ELR (cell line): ENCODE measurements around the gene GNA12.
A peak's percentile ranks its signal among the peaks of the same experiment; 100 is the strongest.

Source experiments
- DNase-seq: peaks from one replicate; pipeline ENCODE4 v3.0.0-alpha.2; 2015; ENCODE audit warnings: low read depth

The GNA12 gene

GRCh38 chr7:2777898-2778535 lies 66.1 kb downstream of the GNA12 start:
- no peak for DNase-seq

- no peak for DNase-seq
These were observed 67.7 kb downstream of the GNA12 start for GRCh38 chr7:2776401-2776800.

DNA sequence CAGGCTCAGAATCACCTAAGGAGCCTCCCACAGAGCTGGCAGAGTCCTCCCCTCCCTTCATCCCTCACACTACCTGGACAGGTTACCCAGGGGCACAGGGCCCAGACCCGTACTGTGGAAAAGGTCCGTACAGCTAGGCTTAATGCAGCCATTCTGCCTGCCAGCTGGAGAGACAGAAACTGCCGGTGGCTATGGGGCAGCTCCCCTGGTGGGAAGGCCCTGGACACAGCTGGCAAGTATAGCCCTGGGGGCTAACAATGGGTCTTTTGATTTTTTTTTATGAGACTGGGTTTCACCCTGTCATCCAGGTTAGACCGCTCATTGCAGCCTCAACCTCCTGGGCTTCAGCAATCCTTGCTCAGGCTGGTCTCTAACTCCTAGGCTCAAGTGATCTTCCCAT lies 68.3 kb downstream of the GNA12 start:
- no peak for DNase-seq

- no peak for DNase-seq
These were observed 68.7 kb downstream of the GNA12 start for GRCh38 chr7:2775376-2775775.

GRCh38 chr7:2774935-2775334 lies 69.2 kb downstream of the GNA12 start:
- DNase-seq = no peak

DNA sequence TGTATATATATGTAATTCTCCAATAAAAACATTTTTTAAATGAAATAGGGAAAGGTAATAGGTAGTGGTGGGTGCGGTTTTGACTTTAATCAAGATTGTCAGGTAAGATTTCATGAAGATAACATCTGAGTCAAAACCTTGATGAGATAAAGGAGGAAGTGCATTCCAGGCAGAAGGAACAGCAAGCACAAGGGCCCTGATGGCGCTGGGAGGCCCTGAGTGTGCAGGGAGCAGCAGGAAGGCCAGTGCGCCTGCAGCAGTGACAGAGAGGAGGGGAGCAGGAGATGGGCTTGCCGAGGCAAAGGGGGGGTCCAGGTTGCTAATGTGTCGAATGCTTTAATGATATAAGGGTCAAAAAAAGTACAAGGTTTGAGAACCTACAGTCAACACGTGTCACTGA lies 69.8 kb downstream of the GNA12 start:
- DNase-seq = no peak

- DNase-seq = no peak
These were observed 70.5 kb downstream of the GNA12 start for GRCh38 chr7:2773608-2774007.

DNA sequence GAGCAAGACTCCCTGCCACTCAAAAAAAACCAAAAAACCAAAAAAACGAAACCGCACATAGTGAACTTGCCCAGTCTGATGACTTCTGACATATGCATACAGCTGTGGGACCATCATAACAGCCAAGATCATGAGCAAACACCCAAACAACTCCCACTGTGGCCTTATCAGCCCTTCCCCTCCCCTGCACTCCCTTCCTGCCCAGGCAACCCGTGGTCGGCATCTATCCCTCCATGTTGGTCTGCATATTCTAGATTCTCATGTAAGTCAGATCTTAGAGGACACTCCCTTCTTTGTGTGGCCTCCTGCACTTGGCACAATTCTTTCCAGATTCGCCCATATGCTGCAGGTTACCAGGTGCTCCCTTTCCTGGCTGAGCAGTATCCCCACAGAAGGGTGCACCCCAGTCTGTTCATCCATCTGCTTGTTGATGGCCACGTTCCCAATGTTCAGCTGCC lies 72.8 kb downstream of the GNA12 start:
- DNase-seq = no peak

- no peak for DNase-seq
These were observed 79.5 kb downstream of the GNA12 start for GRCh38 chr7:2764621-2765020.

GRCh38 chr7:2763597-2763996 lies 80.5 kb downstream of the GNA12 start:
- DNase-seq = no peak

- DNase-seq = no peak
These were observed 82.2 kb downstream of the GNA12 start for GRCh38 chr7:2761801-2762497.

DNA sequence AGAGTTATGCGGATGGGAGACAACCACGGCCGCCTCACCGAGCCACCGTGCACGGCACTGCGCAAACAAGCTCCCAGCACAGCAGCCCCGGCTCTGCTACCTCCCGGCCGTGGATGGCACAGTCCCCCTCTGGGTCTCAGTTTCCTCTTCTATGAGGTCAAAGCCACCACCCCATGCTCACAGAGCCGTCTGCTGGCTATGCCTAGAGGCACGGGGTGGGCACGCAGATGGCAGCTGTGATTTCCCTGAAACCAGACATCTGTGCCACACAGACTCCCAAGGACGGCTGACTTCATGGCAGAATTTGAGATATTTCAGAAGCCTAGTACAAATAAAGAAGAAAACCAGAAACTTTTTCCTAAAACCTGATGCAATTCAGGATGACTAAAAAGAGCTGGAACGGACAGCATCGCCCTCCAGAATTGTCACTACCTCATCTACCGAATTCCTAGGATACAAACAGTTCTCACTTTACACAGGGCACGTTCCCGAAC lies 82.9 kb downstream of the GNA12 start:
- DNase-seq = no peak

DNA sequence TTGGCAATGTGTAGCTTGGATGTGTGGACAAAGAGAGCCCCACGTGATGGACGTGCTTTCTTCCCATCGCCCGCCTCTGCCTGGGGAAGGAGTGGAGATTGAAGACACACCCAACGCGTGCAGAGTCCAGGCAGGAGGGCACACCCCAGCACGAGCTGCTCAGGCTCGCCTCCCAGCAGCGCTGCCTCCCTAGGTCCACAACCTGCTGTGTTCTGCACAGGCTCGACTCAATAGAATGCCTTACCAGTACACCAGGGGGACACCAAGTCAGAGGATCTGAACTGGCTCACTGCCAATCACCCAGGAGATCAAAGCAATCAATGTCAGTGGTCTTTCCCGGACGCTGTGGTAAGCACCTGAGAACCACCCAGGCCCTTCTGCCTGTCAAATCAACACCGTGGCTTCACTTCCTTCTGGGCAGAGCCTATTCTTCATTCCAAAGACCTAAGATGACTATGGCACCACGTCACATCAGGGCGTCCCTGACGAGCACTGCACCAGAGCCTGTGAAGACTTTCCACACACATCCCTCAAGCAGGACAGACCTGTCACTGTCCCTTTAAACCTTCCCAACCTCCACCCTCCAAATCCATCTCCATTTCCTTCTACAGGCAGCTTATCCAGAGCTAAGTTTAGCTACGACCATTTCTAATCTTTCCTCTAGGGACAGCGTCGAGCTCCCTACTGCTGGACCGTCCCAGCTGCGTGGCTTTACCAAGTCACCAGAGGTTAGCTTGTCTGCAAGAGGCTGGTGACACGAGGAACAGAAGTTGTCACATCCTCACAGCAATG lies 83.8 kb downstream of the GNA12 start:
- DNase-seq = peak; percentile 74

DNA sequence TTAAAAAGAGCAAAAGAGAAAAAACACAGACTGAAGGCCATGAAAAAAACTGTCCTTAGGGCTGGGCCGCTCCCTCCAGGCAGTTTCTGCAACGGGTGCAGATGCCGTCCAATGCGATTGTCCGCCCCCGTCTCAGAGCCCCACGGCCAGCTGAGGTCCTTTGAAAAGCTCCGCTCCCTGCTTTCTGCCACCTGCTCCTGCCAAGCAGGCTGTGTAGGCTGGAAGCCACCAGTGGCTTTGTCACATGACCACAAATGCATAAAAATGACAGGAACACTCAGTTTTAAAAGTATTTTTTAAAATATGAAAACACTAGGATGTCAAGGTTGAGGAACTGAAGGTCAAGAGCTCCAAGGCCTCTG lies 84.4 kb downstream of the GNA12 start:
- DNase-seq = no peak

DNA sequence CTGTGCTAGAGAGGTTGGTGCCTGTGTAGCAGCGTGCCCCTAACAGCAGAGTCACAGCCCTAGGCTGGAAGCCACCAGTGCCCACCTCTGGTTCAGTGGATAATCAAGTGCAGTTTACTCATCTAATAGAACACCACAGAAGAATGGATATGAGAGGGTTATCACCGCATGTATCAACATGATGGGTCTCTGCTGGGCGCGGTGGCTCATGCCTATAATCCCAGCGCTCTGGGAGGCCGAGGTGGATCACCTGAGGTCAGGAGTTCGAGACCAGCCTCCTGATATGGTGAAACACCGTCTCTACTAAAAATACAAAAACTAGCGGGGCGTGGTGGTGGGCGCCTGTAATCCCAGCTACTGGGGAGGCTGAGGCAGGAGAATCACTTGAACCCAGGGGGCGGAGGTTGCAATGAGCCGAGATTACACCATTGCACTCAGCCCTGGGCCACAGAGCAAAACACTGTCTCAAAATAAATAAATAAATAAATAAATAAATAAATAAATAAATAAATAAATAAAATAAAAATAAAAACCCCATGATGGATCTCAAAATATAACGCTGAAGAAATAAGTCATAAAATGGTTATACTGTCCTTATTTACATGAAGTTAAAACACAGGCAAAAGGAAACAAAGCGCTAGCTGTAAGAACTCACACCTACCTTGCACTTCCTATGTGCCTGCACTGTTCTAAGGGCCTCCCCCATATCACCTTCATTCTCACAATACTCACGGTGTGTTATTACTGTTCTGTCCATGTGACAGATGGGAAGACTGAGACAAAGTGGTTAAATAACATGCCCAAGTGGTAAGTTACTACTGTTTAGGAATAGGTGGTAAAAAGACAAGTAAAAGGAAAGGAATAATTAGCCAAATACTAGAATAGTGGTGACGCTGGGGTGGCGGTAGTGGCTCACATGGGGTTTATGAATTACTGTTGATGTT lies 85.2 kb downstream of the GNA12 start:
- DNase-seq = no peak

DNA sequence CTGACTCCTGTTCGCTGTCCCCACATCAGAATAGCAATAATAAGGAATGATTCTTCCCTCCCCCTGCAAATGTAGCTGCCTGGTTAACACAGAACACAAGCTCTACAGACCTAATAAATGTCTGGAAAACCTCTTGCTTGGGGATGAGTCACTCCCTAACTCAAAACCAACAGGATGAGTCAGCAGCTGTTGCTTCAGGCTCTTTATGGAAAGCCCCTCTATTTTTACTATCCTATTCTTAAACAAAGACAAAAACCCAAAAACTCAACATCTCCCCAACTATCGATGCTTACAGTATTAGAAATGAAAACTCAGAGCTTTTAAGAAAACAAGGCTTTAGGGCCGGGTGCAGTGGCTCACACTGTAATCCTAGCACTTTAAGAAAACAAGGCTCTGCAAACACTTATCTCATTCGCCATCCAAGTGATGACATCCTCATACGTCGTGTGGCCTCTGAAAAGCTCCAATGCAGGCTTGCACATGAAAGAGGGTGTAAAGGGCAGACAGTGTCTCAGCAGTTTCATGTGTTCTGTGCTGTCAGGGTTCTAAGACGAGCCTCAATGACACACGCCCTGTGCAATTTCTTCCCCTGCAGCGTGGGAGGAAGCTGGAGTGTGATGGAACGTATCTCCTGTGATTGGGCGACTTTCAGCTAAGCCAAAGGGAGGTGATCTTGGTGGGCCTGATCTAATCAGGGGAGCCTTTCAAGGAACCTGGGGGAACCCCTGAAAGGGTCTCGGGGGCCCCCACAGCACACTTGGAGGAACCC lies 86.0 kb downstream of the GNA12 start:
- peak; percentile 99 for DNase-seq

DNA sequence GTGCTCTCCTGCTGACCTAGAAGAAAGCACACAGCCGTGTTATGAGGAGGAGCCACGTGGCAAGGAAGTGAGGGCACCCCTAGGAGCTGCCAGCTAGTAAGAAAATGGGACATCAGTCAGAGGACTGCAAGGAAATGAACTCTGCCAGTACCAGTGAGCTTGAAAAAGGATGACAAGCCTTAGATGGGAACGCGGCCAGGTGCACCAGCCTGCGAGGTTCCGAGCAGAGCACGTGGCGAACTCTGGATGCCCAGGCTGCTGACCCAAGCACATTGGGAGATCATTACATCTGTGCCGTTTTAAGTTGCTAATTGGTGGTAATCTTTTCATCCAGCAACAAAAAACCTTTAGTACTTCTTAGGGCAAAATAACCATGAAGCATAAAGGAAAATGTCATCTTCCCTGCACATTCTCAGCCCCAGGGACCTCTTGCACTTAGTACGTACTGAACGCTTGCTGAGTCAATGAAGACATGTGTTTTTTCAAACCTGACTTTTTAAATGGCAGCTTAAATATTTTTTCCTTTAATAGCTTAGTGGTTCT lies 86.7 kb downstream of the GNA12 start:
- DNase-seq = peak; percentile 79

DNA sequence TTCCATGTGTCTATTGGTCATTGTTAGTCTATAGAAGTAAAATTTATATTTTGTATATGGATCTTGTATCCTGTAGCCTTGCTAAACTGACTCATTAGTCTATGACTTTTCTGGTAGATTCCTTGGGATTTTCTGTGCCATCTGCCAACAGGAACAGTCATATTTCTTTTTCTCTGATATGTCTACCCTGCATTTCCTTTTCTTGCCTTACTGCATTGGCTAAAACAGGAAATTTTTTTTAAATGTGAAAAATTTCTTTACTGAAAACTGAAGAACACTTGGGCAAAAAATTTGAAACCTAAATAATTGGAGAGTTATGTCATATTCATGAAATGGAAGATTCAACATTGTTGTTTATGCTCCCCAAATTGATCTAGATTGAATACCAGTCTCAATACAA lies 88.6 kb downstream of the GNA12 start:
- DNase-seq = no peak

DNA sequence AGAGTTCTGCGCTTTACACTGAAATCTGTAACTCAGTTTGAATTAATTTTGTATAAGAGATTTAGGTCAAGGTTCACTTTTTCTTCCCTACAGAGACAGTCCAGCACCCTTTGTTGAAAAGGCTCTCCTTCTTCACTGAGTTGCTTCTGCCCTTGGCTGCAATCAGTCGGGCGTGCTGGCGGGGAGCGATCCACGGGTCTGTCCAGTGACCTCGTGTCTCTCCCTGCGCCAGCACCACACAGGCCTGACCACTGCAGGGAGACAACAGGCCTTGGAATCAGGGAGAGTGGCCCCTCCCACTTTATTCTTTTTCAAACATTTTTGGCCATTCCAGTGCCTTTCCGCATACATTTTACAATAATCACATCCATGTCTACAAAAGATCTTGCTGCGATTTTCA lies 89.2 kb downstream of the GNA12 start:
- no peak for DNase-seq

DNA sequence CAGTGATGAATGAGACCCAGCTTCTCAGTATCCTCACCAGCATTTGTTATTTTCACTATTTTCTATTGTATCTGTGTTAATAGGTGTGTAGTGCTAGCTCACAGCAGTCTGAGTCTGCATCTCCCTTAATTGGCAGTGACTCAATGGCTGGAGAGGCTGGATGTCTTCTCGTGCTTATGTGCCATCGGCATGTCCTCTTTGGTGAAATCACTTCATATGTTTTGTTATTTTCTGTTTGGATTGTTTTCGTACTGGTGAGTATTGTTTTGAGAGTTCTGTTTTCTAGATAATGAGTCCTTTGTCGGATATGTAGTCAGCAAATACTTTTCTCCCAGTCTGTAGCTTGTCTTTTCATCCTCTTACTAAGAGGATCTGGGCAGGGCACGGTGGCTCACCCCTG lies 90.0 kb downstream of the GNA12 start:
- no peak for DNase-seq

DNA sequence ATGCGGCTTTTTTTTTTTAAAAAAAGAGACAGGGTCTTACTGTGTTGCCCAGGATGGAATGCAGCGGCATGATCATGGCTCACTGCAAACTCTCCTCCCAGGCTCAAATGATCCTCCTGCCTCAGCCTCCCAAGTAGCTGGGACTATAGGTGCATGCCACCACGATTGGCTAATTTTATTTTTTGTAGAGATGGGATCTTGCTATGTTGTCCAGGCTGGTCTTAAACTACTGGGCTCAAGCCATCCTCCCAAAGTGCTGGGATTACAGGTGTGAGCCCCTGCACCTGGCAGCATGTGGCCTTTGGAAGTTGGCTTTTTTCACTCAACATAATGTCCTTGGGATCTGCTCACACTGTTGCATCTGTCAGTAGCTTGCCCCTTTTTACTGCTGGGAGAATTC lies 91.0 kb downstream of the GNA12 start:
- no peak for DNase-seq
